Suppressor macrophage treated with lipopolysaccharide for 4 hours (primary cell): Measurements from ENCODE around the gene ZBTB20.

ENCODE experiments used
- DNase-seq: peaks from one replicate; pipeline ENCODE4 v3.0.0-alpha.2; 2020

The ZBTB20 gene

DNA sequence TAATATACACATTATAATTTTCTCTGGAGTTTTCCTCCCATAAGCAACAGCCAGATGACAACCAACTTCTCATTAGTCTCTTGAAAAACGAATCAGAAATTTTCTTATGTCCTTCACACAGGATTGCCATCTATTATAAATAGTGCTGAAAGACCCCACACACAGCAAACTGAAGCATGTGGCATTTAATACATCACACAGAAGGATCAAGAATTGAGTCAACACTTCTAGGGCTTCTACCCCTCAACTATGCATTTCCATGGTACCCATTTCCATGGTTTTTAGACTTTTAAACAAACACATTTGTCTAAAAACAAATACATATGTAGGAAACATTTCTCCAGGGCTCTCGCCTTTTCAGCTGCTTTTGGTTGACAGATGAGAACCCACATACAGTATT, 282.1 kb downstream of the ZBTB20 start:
- no peak for DNase-seq

DNA sequence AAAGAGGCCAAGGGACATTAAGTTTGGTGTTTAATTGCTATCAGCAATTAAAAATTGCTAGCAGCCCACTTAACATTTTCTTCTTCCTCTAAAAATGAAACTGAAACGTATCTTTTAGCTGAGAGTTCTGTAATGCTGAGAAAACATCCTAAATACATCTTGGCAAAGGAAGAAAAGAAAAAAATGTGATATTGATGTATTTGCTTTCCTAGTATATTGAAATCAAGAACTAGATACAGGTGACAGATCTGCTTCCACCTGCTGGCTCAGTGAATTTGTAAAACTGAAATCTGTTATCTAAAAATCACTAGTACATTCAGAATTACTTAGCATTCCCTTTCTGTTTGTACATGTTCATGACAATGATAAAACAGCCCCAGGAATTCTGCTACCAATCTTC, 283.2 kb downstream of the ZBTB20 start:
- peak; percentile 8 for DNase-seq

DNA sequence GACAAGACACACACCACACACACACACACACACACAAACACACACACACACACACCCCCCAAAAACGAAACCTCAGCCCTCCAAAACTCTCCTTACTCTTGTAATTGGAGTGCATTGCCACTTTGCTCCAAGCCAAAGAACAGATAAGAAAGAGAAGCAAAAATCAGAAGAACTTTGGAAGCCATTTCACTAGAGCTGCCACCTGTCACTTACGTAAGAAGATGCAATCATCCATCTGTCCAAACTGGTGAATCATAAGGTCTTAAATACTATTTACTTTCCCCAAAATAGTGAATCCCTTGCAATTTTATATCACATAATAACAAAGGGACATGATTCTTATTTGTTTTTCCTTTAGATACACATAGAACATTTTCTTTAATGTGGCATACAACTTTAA, 285.4 kb downstream of the ZBTB20 start:
- DNase-seq, result no peak

GRCh38 chr3:114860531-114860930, 286.6 kb downstream of the ZBTB20 start:
- no peak for DNase-seq

GRCh38 chr3:114858329-114858728, 288.8 kb downstream of the ZBTB20 start:
- no peak for DNase-seq

DNA sequence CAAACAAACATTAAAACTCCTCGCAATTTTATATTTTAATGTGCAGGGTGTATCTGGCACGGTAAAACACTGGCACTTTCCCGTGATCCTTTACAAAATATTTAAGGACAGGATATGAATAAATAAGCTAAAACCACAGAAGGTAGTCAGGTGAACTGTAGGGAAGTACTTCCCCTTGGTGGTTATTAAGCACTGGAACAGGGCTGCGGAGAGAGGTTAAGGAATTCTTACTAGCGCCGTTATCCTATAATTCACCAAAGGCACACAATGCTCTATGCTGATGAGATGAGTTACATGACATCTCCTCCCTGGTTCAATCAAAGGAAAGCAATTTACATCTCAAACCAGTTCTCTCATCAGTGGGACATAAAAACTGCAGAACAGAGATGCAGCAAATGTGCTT, 289.8 kb downstream of the ZBTB20 start:
- no peak for DNase-seq

GRCh38 chr3:114856835-114857234, 290.3 kb downstream of the ZBTB20 start:
- DNase-seq, result no peak

DNA sequence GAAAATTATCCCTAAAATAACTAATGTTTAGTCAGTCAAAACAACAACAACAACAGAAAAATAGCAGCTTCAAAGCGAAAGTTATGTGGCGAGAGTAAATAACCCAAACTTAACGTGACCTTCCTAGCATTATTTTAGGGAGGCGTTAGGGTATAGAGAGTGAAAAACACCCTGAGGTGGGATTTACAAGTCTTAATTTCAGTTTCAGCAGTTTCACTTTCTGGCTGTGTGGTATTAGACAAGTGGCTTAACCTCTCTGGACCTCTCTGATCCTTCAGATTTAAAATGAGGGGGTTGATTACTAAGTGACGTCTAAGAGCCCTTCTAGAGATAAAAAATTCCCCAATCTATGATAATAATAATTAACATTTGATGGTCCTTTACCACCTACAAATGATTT, 291.2 kb downstream of the ZBTB20 start:
- DNase-seq, result no peak

GRCh38 chr3:114852966-114853365, 294.1 kb downstream of the ZBTB20 start:
- DNase-seq, result no peak

GRCh38 chr3:114850898-114851297, 296.2 kb downstream of the ZBTB20 start:
- no peak for DNase-seq

DNA sequence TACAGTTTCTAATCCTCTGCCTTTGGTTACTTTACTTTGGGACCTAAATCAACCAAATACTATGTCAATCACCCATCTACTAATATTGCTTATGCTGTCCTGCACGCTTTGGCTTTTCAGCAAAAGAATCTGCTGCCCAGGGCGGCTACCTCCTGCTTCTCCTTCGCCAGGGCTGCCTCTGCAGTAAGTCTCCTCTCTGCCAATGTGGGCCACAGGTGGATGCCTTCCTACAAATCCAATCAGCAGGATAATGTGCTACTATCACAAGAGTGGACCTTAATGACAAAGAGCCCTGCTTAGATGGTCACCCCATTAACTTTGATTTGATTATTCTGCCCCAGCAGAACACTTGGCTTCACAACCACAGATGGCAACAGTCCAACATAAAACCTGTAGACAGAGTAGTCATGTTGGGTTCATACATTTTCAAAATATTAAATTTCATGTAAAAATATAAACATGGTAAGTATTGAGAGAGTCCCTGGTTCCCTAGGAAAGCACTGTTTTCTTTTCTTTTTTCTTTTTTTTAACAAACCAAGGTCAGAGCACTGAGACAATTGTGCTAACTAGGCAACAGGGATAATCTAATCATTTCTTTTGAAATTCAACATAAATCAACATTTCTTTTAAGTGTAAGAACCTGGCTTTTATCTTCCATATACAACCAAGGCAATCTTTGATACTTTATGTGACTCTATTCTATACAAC, 298.3 kb downstream of the ZBTB20 start:
- DNase-seq, result no peak

DNA sequence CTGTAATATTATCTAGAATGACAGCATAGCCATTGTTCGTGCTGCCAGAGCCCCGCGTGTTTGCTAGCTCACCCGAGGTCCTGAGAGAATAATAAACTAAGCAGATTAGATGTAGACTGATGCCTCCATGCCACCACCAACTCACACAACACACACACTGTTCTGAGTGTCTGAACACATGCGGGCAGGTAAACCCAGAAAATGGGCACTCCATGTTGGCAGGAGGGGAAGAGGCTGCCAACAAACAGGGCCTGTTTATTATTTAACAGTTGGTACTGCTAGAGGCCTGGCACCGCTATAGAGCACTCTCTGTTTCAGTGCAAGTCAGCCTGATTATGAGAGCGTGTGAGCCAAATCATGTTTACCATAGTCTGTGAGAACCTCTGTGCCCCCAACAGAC, 299.0 kb downstream of the ZBTB20 start:
- no peak for DNase-seq

GRCh38 chr3:114847564-114847963, 299.5 kb downstream of the ZBTB20 start:
- DNase-seq, result no peak

- no peak for DNase-seq
Observed at GRCh38 chr3:114846779-114847178, 300.3 kb downstream of the ZBTB20 start.

- DNase-seq, result no peak
Observed at GRCh38 chr3:114846252-114846651, 300.8 kb downstream of the ZBTB20 start.

DNA sequence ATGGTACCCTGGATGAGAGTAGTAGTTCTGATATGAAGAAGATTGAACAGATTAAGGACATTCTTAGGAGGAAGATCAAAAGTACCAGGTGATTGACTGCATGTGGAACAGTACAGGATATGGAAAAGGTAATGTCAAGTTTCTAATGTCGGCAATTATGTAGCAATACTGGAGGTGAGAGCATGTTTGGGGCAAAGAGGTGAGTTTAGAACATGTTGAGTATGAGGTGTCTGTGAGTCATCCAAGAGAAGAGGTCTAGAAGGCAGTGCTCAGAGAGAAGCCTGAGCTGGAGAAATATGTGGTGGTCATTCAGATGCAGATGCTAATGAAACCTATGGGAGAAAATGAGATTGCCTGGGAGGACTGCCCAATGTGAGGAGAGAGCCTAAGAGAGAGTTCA, 305.6 kb downstream of the ZBTB20 start:
- DNase-seq, result no peak

- no peak for DNase-seq
Observed at GRCh38 chr3:114839476-114839875, 307.6 kb downstream of the ZBTB20 start.

DNA sequence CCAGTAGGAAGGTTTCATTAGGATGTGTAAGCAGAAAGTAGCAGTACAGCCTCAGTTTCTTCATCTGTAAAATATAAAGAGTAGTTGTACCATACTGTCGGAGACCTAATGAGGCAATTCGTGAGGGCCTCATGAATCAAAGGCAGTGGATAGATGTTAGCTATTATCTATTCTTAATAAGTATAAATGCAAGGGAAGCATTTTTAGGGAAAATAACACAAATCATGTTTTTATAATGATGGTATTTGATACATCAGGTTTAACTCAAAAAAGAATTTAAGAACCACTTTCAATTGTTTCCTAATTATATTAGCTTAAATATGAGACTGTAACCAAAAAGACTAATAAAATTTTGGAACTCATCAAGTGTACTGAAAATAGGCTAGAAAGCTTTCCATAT, 309.1 kb downstream of the ZBTB20 start:
- no peak for DNase-seq

GRCh38 chr3:114834175-114834940, 312.7 kb downstream of the ZBTB20 start:
- no peak for DNase-seq

- DNase-seq, result no peak
Observed at GRCh38 chr3:114831861-114832260, 315.2 kb downstream of the ZBTB20 start.

- no peak for DNase-seq
Observed at GRCh38 chr3:114830652-114831051, 316.4 kb downstream of the ZBTB20 start.

DNA sequence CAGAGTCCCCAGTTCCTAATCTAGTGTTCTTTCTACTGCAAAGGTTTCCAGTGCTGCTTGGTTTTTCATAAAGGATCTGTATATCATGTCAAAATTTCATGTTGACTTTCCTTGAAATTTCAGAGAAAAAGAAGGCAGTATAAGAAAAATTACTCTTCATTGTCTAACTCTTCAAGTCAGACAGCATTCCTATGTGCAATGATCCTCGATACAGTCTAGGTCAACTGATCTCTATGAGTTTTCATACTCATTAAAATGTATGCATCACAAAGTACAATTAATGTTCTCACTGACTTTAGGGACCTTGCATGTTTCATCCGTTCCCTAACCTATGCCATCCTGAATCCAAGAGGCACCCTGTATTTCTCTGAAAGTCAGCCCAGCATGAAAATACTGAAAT, 317.3 kb downstream of the ZBTB20 start:
- DNase-seq, result no peak

GRCh38 chr3:114827495-114827894, 319.6 kb downstream of the ZBTB20 start:
- DNase-seq, result peak; percentile 72

- no peak for DNase-seq
Observed at GRCh38 chr3:114824014-114824413, 323.1 kb downstream of the ZBTB20 start.

DNA sequence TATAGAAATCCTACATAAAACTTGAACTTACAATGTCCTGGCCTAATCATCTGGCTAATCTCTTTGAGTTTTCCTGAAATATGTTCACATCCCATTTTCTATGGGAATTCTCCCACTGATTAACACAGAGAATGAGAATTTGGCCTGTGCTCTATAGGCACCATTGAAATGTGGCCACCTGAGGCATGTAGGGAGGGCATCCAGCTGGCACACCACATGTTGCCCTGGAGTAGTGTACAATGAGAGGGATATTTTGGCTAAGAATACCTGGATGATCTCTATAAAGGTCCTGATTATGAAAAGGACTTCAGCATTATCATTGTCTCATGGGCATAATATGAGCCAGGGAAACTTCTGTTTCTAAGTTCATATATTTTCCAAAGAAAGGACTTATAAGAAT, 324.0 kb downstream of the ZBTB20 start:
- no peak for DNase-seq
